K562 (cell line): ENCODE measurements around the gene SPTLC2. TPM values are rescaled to one million over a fixed set of nuclear protein-coding genes. Genes with fewer than 3 reads are reported as not detected.
A peak's percentile ranks its signal among the peaks of the same experiment; 100 is the strongest.

Experiments
- ATAC-seq: fragments of 200-7000 bp; cut with Tn5 transposase; 3 replicates; pipeline ENCODE4 v1.9.1; 2020; ENCODE audit warnings: moderate library complexity
- BruUV-seq: library from RNA; stranded (reverse); fragments of 400-500 nt; replicated peaks from 2 replicates; lab custom pipeline; 2021; lab: Mats Ljungman, UMichigan
- CTCF ChIA-PET: fragments of 300-600 bp; formaldehyde crosslinking; extraction: SDS; loops from one replicate; lab custom pipeline; 2021; ENCODE audit warnings: low intra/inter-chr PET ratio; lab: Yijun Ruan, JAX
- POLR2A ChIA-PET: fragments of 300-600, 350-650 bp; sonication (Branson Sonifier 250); formaldehyde crosslinking; extraction: SDS; loops from one replicate; lab custom pipeline; 2021; ENCODE audit warnings: antibody characterized with exemption, inconsistent platforms; lab: Yijun Ruan, JAX
- DNase-seq, 4 experiments: peaks; one replicate each; pipeline versions ENCODE4 v3.0.0 to v3.0.0-alpha.2; 2011 to 2018; ENCODE audit warnings: low spot score in 3 of 4, mixed read lengths in 3 of 4; ENCODE audit errors: extremely low read depth in 1 of 4
- FAIRE-seq: peaks from 2 replicates; lab custom pipeline; 2011; peaks lifted over from hg19 to GRCh38; lab: Jason Lieb, UNC
- H2AFZ ChIP-seq: 2 replicates; pipeline ENCODE4 v1.6.0; 2011; ENCODE audit warnings: low read depth, low read length, control low read depth, inconsistent platforms
- H3K27ac ChIP-seq: fragments of 200-600 bp; 3 replicates; pipeline ENCODE4 v1.8.0; 2011; ENCODE audit warnings: low read depth, mild to moderate bottlenecking, control low read depth, inconsistent platforms, low read length, moderate library complexity, mixed read lengths; ENCODE audit errors: extremely low read depth
- H3K27me3 ChIP-seq, 2 experiments: fragments of 300-600 bp in 1 of 2; 2 replicates in 1 of 2; 3 replicates in 1 of 2; pipeline versions ENCODE4 v1.6.0 to v1.8.0; 2011; ENCODE audit warnings: inconsistent platforms in 2 of 2, low read length in 2 of 2, mild to moderate bottlenecking in 1 of 2, mixed read lengths in 1 of 2, moderate library complexity in 1 of 2; ENCODE audit not compliant: control insufficient read depth in 2 of 2, insufficient read depth in 2 of 2
- H3K36me3 ChIP-seq: fragments of 300-600 bp; 3 replicates; pipeline ENCODE4 v1.8.0; 2011; ENCODE audit warnings: mild to moderate bottlenecking, low read length, inconsistent platforms; ENCODE audit not compliant: control insufficient read depth, insufficient read depth
- H3K4me1 ChIP-seq, 2 experiments: fragments of 200-600 bp in 1 of 2; replicated peaks in 1 of 2; 2 replicates in 1 of 2; 3 replicates in 1 of 2; pipeline versions ENCODE4 v1.5.1 to v1.8.0; 2011; ENCODE audit warnings: inconsistent platforms in 2 of 2, low read length in 2 of 2, mild to moderate bottlenecking in 1 of 2, mixed read lengths in 1 of 2, moderate library complexity in 1 of 2; ENCODE audit not compliant: control insufficient read depth in 2 of 2, insufficient read depth in 2 of 2
- H3K4me2 ChIP-seq: 2 replicates; pipeline ENCODE4 v1.6.1; 2011; ENCODE audit warnings: low read length, control low read depth, inconsistent platforms, mixed read lengths; ENCODE audit not compliant: insufficient read depth
- H3K4me3 ChIP-seq: fragments of 200-600 bp; sonication (generic), shearing (Covaris generic); 2 replicates; pipeline ENCODE4 v1.5.1; 2016; ENCODE audit warnings: control low read depth, inconsistent platforms
- H3K79me2 ChIP-seq: fragments of 200-600 bp; 3 replicates; pipeline ENCODE4 v1.8.0; 2011; ENCODE audit warnings: low read length, inconsistent platforms; ENCODE audit not compliant: control insufficient read depth, insufficient read depth
- H3K9ac ChIP-seq, 2 experiments: 2 replicates each; pipeline versions ENCODE4 v1.6.0 to v1.6.1; 2011; ENCODE audit warnings: low read depth in 2 of 2, low read length in 2 of 2, control low read depth in 1 of 2, inconsistent platforms in 1 of 2, mild to moderate bottlenecking in 1 of 2, mixed read lengths in 1 of 2; ENCODE audit not compliant: insufficient read depth in 1 of 2
- H3K9me1 ChIP-seq: one replicate; pipeline ENCODE4 v1.6.0; 2011; ENCODE audit warnings: inconsistent platforms, mild to moderate bottlenecking, low read length, moderate library complexity; ENCODE audit not compliant: control insufficient read depth, insufficient read depth
- H3K9me3 ChIP-seq: replicated peaks from 2 replicates; pipeline ENCODE4 v1.5.1; 2011; ENCODE audit warnings: low read depth, low read length, inconsistent platforms; ENCODE audit not compliant: control insufficient read depth, insufficient read depth
- H4K20me1 ChIP-seq: replicated peaks from 2 replicates; pipeline ENCODE4 v1.6.1; 2011; ENCODE audit warnings: low read length, inconsistent platforms, mixed read lengths; ENCODE audit not compliant: control insufficient read depth, insufficient read depth
- ARID1B ChIP-seq: fragments of 450-650 bp; IDR thresholded peaks from 2 replicates; pipeline ENCODE4 v1.6.1; 2016; ENCODE audit warnings: antibody characterized with exemption, mild to moderate bottlenecking, inconsistent platforms
- BHLHE40 ChIP-seq: IDR thresholded peaks from 2 replicates; pipeline ENCODE4 v1.6.1; 2011; ENCODE audit warnings: low read length, improper control_type of control experiment
- C11orf30 ChIP-seq: fragments of 450-650 bp; IDR thresholded peaks from 2 replicates; pipeline ENCODE4 v1.6.1; 2016; ENCODE audit warnings: low read depth, mild to moderate bottlenecking
- CXXC5 ChIP-seq: fragments of 250-450 bp; sonication (Bioruptor Pico); IDR thresholded peaks from 2 replicates; pipeline ENCODE4 v1.8.0; 2022; ENCODE audit warnings: inconsistent platforms, mild to moderate bottlenecking, moderate library complexity
- GABPB2 ChIP-seq: fragments of 250-450 bp; sonication (Bioruptor Pico); conservative IDR thresholded peaks from 2 replicates; pipeline ENCODE4 v1.5.1; 2021; ENCODE audit warnings: mild to moderate bottlenecking
- HMGN3 ChIP-seq: IDR thresholded peaks from 2 replicates; pipeline ENCODE4 v1.6.1; 2011; ENCODE audit warnings: borderline replicate concordance, low read depth, mild to moderate bottlenecking, mixed read lengths, low read length; ENCODE audit not compliant: insufficient read length; ENCODE audit errors: extremely low read depth
- IRF9 ChIP-seq: fragments of 450-650 bp; IDR thresholded peaks from 2 replicates; pipeline ENCODE4 v1.6.1; 2016; ENCODE audit warnings: missing biosample characterization, missing genetic modification characterization
- NKRF ChIP-seq: fragments of 450-650 bp; IDR thresholded peaks from 2 replicates; pipeline ENCODE4 v1.6.1; 2016; ENCODE audit warnings: borderline replicate concordance
- PHB ChIP-seq: fragments of 250-450 bp; sonication (Bioruptor Pico); IDR thresholded peaks from 2 replicates; pipeline ENCODE4 v1.5.0; 2021
- POLR2H ChIP-seq: IDR thresholded peaks from 2 replicates; pipeline ENCODE4 v1.6.1; 2016; ENCODE audit warnings: missing genetic modification characterization, low read depth, mild to moderate bottlenecking, control low read depth, missing compliant biosample characterization, moderate library complexity
- PRMT5 ChIP-seq: sonication (generic); formaldehyde crosslinking; IDR thresholded peaks from 2 replicates; pipeline ENCODE4 v1.5.0; 2020; ENCODE audit warnings: missing genetic modification reagents
- RB1 ChIP-seq: fragments of 450-650 bp; IDR thresholded peaks from 2 replicates; pipeline ENCODE4 v1.6.1; 2017; ENCODE audit warnings: low read depth, mild to moderate bottlenecking
- SMAD3 ChIP-seq: fragments of 450-650 bp; formaldehyde crosslinking; conservative IDR thresholded peaks from 2 replicates; pipeline ENCODE4 v1.4.0; 2020; ENCODE audit warnings: mild to moderate bottlenecking
- UBTF ChIP-seq, 2 experiments: IDR thresholded peaks; 2 replicates each; pipeline ENCODE4 v1.6.1; 2012; ENCODE audit warnings: improper control_type of control experiment in 2 of 2, low read depth in 2 of 2, low read length in 2 of 2, borderline replicate concordance in 1 of 2
- ZNF140 ChIP-seq: fragments of 250-450 bp; sonication (Bioruptor Pico); IDR thresholded peaks from 2 replicates; pipeline ENCODE4 v1.8.0; 2021; ENCODE audit warnings: moderate library complexity, mild to moderate bottlenecking, inconsistent platforms
- ZNF384 ChIP-seq: IDR thresholded peaks from 2 replicates; pipeline ENCODE4 v1.6.1; 2012; ENCODE audit warnings: low read depth, low read length, improper control_type of control experiment
- ZNF583 ChIP-seq: fragments of 250-450 bp; sonication (Bioruptor Pico); IDR thresholded peaks from 2 replicates; pipeline ENCODE4 v1.4.0; 2020
- WGBS: fragments of 100-300 bp; shearing (Covaris generic); methylation state at CpG from one replicate; pipeline ENCODE4 v1.1.6; 2016; ENCODE audit warnings: low coverage, mixed read lengths; ENCODE audit not compliant: insufficient coverage; ENCODE audit errors: missing lambda C conversion rate; 5-methylcytosine and 5-hydroxymethylcytosine counted together
- in situ Hi-C: fragments of 300-500 bp; cut with MboI; formaldehyde crosslinking; loops from 4 replicates; pipeline ENCODE4 v1.15.0; 2018; ENCODE audit warnings: inconsistent platforms, mixed read lengths
- intact Hi-C: fragments of 100-400 bp; cut with micrococcal nuclease; formaldehyde crosslinking; loops from 2 replicates; pipeline ENCODE4 v1.14.2; 2022
- polyA plus RNA-seq, 8 experiments: library from polyadenylated mRNA; depleted of rRNA in 4 of 8; stranded (reverse) in 5 of 8; unstranded in 3 of 8; fragments of >200 nt; fragmentation: Nextera tagmentation in 2 of 8; fragmentation: Illumina TruSeq in 1 of 8; extraction: Ambion mirVana in 2 of 8; extraction: Trizol in 1 of 8; gene quantifications; 2 replicates each; pipeline versions ENCODE4 v1.2.1 to v1.2.3, GENCODE V29; 2011 to 2014; ENCODE audit warnings: inconsistent platforms in 1 of 8, missing spikeins in 1 of 8
- total RNA-seq, 7 experiments: library from RNA; depleted of rRNA in 6 of 7; stranded (reverse); fragments of >200 nt in 6 of 7; fragmentation: Illumina TruSeq in 2 of 7; extraction: Trizol in 2 of 7; gene quantifications; 2 replicates each; pipeline versions ENCODE4 v1.2.1 to v1.2.3, GENCODE V29; 2011 to 2021; ENCODE audit warnings: low replicate concordance in 1 of 7

Gene SPTLC2
- total and polyA plus RNA-seq, 9 of the 15 experiments (the other 6 are each of a cell fraction or from before 2014, with no cell fraction given): 4.5 to 30.4 (median 14.0) TPM

- H4K20me1 ChIP-seq: no peaks in the 10 kb centered on the region
- 1% methylated on average over 11 of the region's 15 CpGs for WGBS
- H2AFZ ChIP-seq: 0 out of 2 replicates have a peak overlapping the region, but pooled peaks have one; percentile 9
- intact Hi-C loops (loop anchor here (5.0 kb wide), 1 partner anchor 188 kb away; the partner anchor contains the start of genes AHSA1 and VIPAS39), in situ Hi-C loops (no loop called here)
- H3K79me2 ChIP-seq: no peaks in the 10 kb centered on the region
- no peak overlapping the region for H3K4me3 ChIP-seq
- no peak overlapping the region for H3K9ac ChIP-seq
- H3K9me1 ChIP-seq: no peaks in the 10 kb centered on the region
- H3K9me3 ChIP-seq: peaks cover 2% of the 10 kb centered on the region; the same call in 1 of the 2 replicates
- no peak overlapping the region for H3K27ac ChIP-seq
- ChIA-PET POLR2A (interaction anchor here (0.6 kb wide), 1 partner anchor 8 kb away, joined by 5 read pairs; no protein-coding TSS in a partner anchor), CTCF (interaction anchor here (0.6 kb wide), 1 partner anchor 11 kb away, joined by 6 read pairs; no protein-coding TSS in a partner anchor)
- FAIRE-seq (no peak), ATAC-seq (peak; percentile 67), DNase-seq (peak in 2 of 4 experiments; percentile 37 to 68)
- peak overlapping the region; percentile 31 for H3K4me2 ChIP-seq
- peaks cover 9 to 11% of the 10 kb centered on the region in 2 experiments; a peak in 3 of 5 replicates for H3K4me1 ChIP-seq
- no TSS peak for BruUV-seq
- H3K27me3 ChIP-seq: no peaks in the 10 kb centered on the region
- H3K36me3 ChIP-seq: no peaks in the 10 kb centered on the region
- TF ChIP-seq C11orf30: no peak
- TF ChIP-seq HMGN3: no peak
- no peak for TF ChIP-seq BHLHE40
- no peak for TF ChIP-seq POLR2H (tag)
- no peak for TF ChIP-seq RB1
- TF ChIP-seq UBTF (IDR thresholded peaks at IDR 0.05; ENCODE audit: borderline replicate concordance in 1 of 2, low read depth in 2 of 2, low read length in 2 of 2): no peak
- no peak for TF ChIP-seq ZNF384
- TF ChIP-seq GABPB2: no peak
- TF ChIP-seq ZNF140: no peak
- no peak for TF ChIP-seq PHB (CRISPR knock-in tag)
- TF ChIP-seq NKRF: no peak
- TF ChIP-seq SMAD3: no peak
- TF ChIP-seq CXXC5 (CRISPR knock-in tag): peak; percentile 63
- TF ChIP-seq IRF9 (tag): no peak
- no peak for TF ChIP-seq PRMT5 (CRISPR knock-in tag)
- TF ChIP-seq ARID1B: peak; percentile 80
- TF ChIP-seq ZNF583: no peak
These were observed 29.2 kb upstream of the SPTLC2 start for GRCh38 chr14:77645520-77646230.
